Upper lobe of right lung (tissue), 1 donor: ENCODE results near the gene FAM89B. TPM values are rescaled to one million over a fixed set of nuclear protein-coding genes. Genes with fewer than 3 reads are reported as not detected.

ENCODE experiments used
- ATAC-seq: fragments of 200-7000 bp; cut with Tn5 transposase; one replicate; pipeline ENCODE4 v1.9.1; 2020; ENCODE audit warnings: mild to moderate bottlenecking, moderate library complexity
- DNase-seq: peaks from one replicate; pipeline ENCODE4 v3.0.0-alpha.2; 2020
- H3K27ac ChIP-seq: fragments of 200-600 bp; one replicate; pipeline ENCODE4 v1.8.0; 2022
- H3K27me3 ChIP-seq: fragments of 200-600 bp; one replicate; pipeline ENCODE4 v1.8.0; 2022; ENCODE audit warnings: mild to moderate bottlenecking
- H3K36me3 ChIP-seq: fragments of 200-600 bp; one replicate; pipeline ENCODE4 v1.8.0; 2022
- H3K4me1 ChIP-seq: fragments of 200-600 bp; one replicate; pipeline ENCODE4 v1.8.0; 2022
- H3K4me3 ChIP-seq: fragments of 200-600 bp; one replicate; pipeline ENCODE4 v1.8.0; 2022; ENCODE audit warnings: mild to moderate bottlenecking
- H3K9me3 ChIP-seq: fragments of 200-600 bp; one replicate; pipeline ENCODE4 v1.8.0; 2022
- intact Hi-C: fragments of 100-400 bp; cut with DNase I; formaldehyde crosslinking; loops from one replicate; pipeline ENCODE4 v1.11.0; 2022
- total RNA-seq: library from RNA; stranded (reverse); fragmentation: NEBNext Ultra II Directional; extraction: Animal tissue kit (Norgen Biotek cat#: 25700); gene quantifications from one replicate; pipeline ENCODE4 v1.2.1, GENCODE V29; 2021
- TF ChIP-seq, protein P1 (sequence below): fragments of 200-600 bp; IDR thresholded peaks from one replicate; pipeline ENCODE4 v1.8.0; 2022; ENCODE audit warnings: antibody characterized with exemption
- donor health status: DM: no; HTN: yes; CAD: no; lungs with severe emphysema.

Gene FAM89B
- total RNA-seq, 1 donor from 2014 or later = 44.1 TPM

DNA sequence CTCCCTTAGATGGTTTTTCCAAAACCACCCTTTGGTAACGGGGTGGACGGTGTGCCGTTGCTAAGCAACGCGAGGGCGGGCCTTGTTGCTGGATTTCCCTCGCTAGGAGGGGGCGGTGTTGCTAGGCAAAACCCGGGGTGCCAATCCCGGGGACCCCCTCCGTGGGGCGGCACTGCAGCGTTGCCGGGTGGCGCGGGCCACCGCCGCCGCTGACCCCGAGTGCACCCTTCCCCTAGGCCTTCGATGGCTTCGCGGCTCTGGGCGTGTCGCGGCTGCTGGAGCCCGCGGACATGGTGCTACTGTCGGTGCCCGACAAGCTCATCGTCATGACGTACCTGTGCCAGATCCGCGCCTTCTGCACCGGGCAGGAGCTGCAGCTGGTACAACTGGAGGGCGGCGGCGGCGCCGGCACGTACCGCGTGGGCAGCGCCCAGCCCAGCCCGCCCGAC, 12.4 kb downstream of the FAM89B start:
- H3K9me3 ChIP-seq = no peaks in the 10 kb centered on the region
- H3K27me3 ChIP-seq = no peaks in the 10 kb centered on the region
- H3K36me3 ChIP-seq = peaks cover 36% of the 10 kb centered on the region
- intact Hi-C loops = no loop called here
- H3K4me3 ChIP-seq = no peak overlapping the region
- DNase-seq (no peak), ATAC-seq (no peak)
- TF ChIP-seq, protein P1, sequence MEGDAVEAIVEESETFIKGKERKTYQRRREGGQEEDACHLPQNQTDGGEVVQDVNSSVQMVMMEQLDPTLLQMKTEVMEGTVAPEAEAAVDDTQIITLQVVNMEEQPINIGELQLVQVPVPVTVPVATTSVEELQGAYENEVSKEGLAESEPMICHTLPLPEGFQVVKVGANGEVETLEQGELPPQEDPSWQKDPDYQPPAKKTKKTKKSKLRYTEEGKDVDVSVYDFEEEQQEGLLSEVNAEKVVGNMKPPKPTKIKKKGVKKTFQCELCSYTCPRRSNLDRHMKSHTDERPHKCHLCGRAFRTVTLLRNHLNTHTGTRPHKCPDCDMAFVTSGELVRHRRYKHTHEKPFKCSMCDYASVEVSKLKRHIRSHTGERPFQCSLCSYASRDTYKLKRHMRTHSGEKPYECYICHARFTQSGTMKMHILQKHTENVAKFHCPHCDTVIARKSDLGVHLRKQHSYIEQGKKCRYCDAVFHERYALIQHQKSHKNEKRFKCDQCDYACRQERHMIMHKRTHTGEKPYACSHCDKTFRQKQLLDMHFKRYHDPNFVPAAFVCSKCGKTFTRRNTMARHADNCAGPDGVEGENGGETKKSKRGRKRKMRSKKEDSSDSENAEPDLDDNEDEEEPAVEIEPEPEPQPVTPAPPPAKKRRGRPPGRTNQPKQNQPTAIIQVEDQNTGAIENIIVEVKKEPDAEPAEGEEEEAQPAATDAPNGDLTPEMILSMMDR = no peak
- H3K4me1 ChIP-seq = peaks cover 18% of the 10 kb centered on the region
- H3K27ac ChIP-seq = no peak overlapping the region

DNA sequence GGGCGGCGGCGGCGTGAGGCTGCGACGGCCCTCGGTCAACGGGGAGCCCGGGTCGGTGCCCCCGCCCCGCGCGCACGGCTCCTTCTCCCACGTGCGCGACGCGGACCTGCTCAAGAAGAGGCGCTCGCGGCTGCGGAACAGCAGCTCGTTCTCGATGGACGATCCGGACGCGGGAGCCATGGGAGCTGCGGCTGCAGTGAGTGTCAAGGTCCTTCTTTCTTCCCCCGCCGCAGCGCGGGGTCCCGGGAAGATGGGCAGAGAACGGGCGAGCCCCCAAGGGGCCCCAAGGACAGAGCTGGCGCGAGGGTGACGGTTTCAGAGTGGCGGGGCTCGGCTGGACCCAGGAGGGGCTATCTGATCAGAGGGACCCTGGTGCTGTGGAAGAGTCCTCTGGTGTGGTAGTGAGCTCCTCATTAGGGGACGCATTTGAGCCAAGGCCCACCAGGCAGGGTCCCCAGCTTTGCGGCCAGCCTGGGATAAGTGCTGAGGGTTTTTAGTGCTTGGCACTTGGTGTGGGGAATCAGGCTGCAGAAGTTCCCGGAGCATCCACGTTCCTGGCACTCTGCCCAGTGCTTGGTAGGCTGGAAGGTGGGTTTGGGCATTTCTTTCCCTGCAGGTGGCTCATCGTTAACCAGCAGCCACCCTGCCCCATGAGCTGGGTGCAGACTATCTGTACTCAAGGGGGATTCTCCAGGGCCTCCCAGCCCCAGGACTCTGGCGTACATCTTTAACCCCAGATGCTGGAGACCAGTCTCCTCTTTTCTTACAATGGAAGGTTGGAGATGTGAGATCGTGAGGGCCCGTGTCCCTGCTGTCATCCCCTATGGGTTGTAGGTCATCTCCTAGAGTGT, 13.3 kb downstream of the FAM89B start:
- Histone ChIP-seq H3K4me1 (peaks cover 18% of the 10 kb centered on the region), H3K36me3 (peaks cover 36% of the 10 kb centered on the region), H3K4me3 (no peak overlapping the region), H3K9me3 (no peaks in the 10 kb centered on the region), H3K27ac (no peak overlapping the region), H3K27me3 (no peaks in the 10 kb centered on the region)
- intact Hi-C loops = no loop called here
- TF ChIP-seq, protein P1 = no peak
- no peak for DNase-seq
- no peak for ATAC-seq

DNA sequence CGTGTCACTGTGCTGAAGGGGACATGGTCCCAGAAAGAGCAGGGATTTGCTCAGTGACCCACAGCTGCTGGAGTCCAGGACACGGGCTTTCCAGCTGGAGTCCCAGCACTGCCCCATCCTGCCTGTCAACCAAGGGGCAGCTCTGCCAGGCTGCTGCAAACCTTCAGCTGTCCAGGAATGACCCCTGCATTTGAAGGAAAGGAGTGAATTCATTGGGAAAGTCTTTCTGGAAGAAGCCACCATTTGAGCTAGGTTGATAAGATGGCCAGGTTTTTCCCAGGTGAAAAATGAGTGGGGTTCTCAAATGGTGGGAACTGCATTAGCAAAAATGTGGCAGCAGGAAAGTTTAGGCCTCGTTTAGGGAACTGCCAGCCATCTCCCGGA, 13.9 kb downstream of the FAM89B start:
- Histone ChIP-seq H3K27ac (no peak overlapping the region), H3K4me3 (no peak overlapping the region), H3K36me3 (peaks cover 36% of the 10 kb centered on the region), H3K27me3 (no peaks in the 10 kb centered on the region), H3K9me3 (no peaks in the 10 kb centered on the region), H3K4me1 (peaks cover 18% of the 10 kb centered on the region)
- no peak for DNase-seq
- no peak for ATAC-seq
- intact Hi-C loops = no loop called here
- TF ChIP-seq, protein P1 = no peak

DNA sequence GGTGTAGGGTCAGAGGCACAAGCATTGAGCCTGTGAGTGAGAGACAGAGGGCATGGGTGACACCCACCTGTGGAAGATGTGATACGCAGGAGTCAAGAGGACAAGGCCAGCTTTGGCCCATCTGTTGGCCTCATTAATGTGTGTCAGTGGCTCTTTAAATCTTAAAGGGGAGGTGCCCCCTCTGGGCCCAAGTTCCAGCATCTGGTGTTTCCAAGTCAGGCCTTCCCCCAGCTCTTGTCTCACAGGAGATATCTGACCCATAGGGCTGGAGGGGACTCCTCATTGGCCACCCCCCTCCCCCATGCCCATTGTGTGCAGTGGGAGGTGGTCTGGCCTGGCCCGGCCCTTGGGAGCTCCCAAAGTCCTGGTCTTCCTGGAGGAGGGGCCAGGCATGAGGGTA, 14.3 kb downstream of the FAM89B start:
- ATAC-seq (no peak), DNase-seq (no peak)
- Histone ChIP-seq H3K27ac (no peak overlapping the region), H3K27me3 (no peaks in the 10 kb centered on the region), H3K4me1 (peaks cover 18% of the 10 kb centered on the region), H3K36me3 (peaks cover 33% of the 10 kb centered on the region), H3K4me3 (no peak overlapping the region), H3K9me3 (no peaks in the 10 kb centered on the region)
- TF ChIP-seq, protein P1 = no peak
- intact Hi-C loops = no loop called here

DNA sequence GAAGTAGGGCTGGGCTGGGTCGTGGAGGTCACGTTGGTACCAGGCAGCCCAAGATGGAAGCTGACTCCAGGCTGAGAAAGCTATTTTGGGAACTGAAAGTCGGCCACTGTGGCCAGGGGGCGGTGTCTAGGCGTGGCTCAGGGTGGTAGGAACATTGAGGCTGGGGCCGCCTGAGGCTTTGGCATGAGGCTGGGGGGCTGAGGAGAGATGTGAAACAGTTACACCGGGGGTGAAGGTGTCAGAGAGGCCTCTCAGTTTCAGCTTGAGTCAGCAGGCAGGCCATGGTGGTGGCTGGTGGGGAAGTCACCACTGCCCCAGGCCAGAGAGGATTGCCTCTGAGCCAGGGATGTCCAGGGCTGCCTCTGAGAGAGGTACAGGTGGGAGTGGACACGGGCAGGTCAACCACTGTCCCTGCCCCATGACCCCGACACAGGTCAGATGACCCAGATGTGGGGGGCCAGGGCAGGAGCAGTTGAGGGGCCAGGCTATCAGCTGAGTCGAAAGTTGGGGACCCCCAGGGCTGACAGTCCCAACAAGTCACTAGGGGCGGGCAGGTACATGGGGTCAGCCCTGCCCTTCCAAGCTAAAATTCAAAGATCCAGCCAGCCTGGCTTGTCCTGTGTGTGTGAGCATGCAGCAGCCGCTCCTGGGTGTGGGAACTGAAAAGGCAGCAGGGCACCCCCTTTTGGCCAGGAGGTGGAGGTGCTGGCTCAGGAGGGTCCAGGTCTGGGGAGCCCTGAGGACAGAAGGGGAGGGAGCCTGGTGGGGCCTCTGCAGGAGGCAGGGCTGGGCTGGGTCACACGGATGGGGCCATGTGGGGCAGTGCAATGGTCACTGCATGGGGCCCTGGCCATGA, 16.1 kb downstream of the FAM89B start:
- Histone ChIP-seq H3K36me3 (peaks cover 26% of the 10 kb centered on the region), H3K4me1 (peaks cover 18% of the 10 kb centered on the region), H3K27me3 (no peaks in the 10 kb centered on the region), H3K9me3 (no peaks in the 10 kb centered on the region), H3K4me3 (no peak overlapping the region), H3K27ac (peak overlapping the region; percentile 39)
- peak; percentile 72 for ATAC-seq
- intact Hi-C loops = no loop called here
- TF ChIP-seq, protein P1 = peak; percentile 57
- DNase-seq = peak; percentile 79
